Activated CD4-positive, alpha-beta T cell treated with anti-CD3 and anti-CD28 coated beads for 24 hours (primary cell): ENCODE data around the gene PLP1.
"Not testable (repeated sequence)": the region's sequence is repeated elsewhere in the genome, so short reads cannot be mapped to it uniquely, and the experiment has no call there.

Experiments
- DNase-seq, 2 donors: peaks; one replicate each; pipeline ENCODE4 v3.0.0-alpha.2; 2020; ENCODE audit warnings: low read depth in 2 of 2

The PLP1 gene

GRCh38 chrX:103781062-103781402 is 4.4 kb downstream of the PLP1 start:
- no peak for DNase-seq

- no peak for DNase-seq
These were observed 5.1 kb downstream of the PLP1 start for GRCh38 chrX:103781706-103782105.

- no peak for DNase-seq
These were observed 6.0 kb downstream of the PLP1 start for GRCh38 chrX:103782640-103783039.

- no peak for DNase-seq
These were observed 6.6 kb downstream of the PLP1 start for GRCh38 chrX:103783196-103783595.

- no peak for DNase-seq
These were observed 7.3 kb downstream of the PLP1 start for GRCh38 chrX:103783971-103784370.

- DNase-seq: no peak
These were observed 12.4 kb downstream of the PLP1 start for GRCh38 chrX:103789004-103789403.

- no peak for DNase-seq
These were observed 14.6 kb downstream of the PLP1 start for GRCh38 chrX:103791228-103791627.

- no peak for DNase-seq
These were observed 15.3 kb downstream of the PLP1 start for GRCh38 chrX:103791826-103792485.

- no peak for DNase-seq
These were observed 16.4 kb downstream of the PLP1 start for GRCh38 chrX:103792916-103793544.

GRCh38 chrX:103793545-103793940 is 16.9 kb downstream of the PLP1 start:
- no peak for DNase-seq

- DNase-seq: no peak
These were observed 17.5 kb downstream of the PLP1 start for GRCh38 chrX:103794119-103794518.

GRCh38 chrX:103797691-103798090 is 21.1 kb downstream of the PLP1 start:
- DNase-seq: no peak

GRCh38 chrX:103800318-103800717 is 23.7 kb downstream of the PLP1 start:
- no peak for DNase-seq

- DNase-seq: no peak
These were observed 29.2 kb downstream of the PLP1 start for GRCh38 chrX:103805860-103806259.

GRCh38 chrX:103806862-103807474 is 30.3 kb downstream of the PLP1 start:
- no peak for DNase-seq

- no peak for DNase-seq
These were observed 35.2 kb downstream of the PLP1 start for GRCh38 chrX:103811858-103812257.

GRCh38 chrX:103817101-103817500 is 40.5 kb downstream of the PLP1 start:
- not testable (repeated sequence) for DNase-seq

- peak in 1 of 2 donors; percentile 58 for DNase-seq
These were observed 40.9 kb downstream of the PLP1 start for GRCh38 chrX:103817502-103817901.

GRCh38 chrX:103818842-103819619 is 42.4 kb downstream of the PLP1 start:
- no peak for DNase-seq

- not testable (repeated sequence) for DNase-seq
These were observed 44.2 kb downstream of the PLP1 start for GRCh38 chrX:103820802-103821201.

GRCh38 chrX:103823591-103823990 is 47.0 kb downstream of the PLP1 start:
- no peak for DNase-seq

GRCh38 chrX:103825881-103826280 is 49.2 kb downstream of the PLP1 start:
- no peak for DNase-seq

GRCh38 chrX:103828529-103828928 is 51.9 kb downstream of the PLP1 start:
- no peak for DNase-seq
